KOPT-K1 (cell line): Measurements from ENCODE around the gene OSBPL1A.

Experiments used
- H3K27ac ChIP-seq: fragments of 200-600 bp; sonication (generic); 2 replicates; pipeline ENCODE4 v1.5.1; 2016; ENCODE audit warnings: antibody characterized with exemption, mild to moderate bottlenecking, low read depth, low read length; ENCODE audit not compliant: poor library complexity, severe bottlenecking
- H3K36me3 ChIP-seq: fragments of 200-600 bp; sonication (generic); 2 replicates; pipeline ENCODE4 v1.5.1; 2017; ENCODE audit warnings: antibody characterized with exemption, mild to moderate bottlenecking, low read length, moderate library complexity; ENCODE audit not compliant: insufficient read depth
- H3K9me3 ChIP-seq: fragments of 200-600 bp; sonication (generic); 2 replicates; pipeline ENCODE4 v1.5.1; 2017; ENCODE audit warnings: antibody characterized with exemption, low read length, mild to moderate bottlenecking; ENCODE audit not compliant: insufficient read depth, poor library complexity, severe bottlenecking

Gene OSBPL1A

GRCh38 chr18:24397694-24398368 lies at the start of gene OSBPL1A:
Gene OSBPL1A (minus strand): TSS chr18:24397824. CDS start chr18:24377533, 20,291 bp downstream.
- Histone ChIP-seq H3K36me3 (no peaks in the 10 kb centered on the region), H3K27ac (no peak within 1 kb of the TSS)

GRCh38 chr18:24446953-24447538 lies 49.4 kb upstream of the OSBPL1A start:
- no peaks in the 10 kb centered on the region for H3K9me3 ChIP-seq
- no peaks in the 10 kb centered on the region for H3K36me3 ChIP-seq
- no peak overlapping the region for H3K27ac ChIP-seq

More at GRCh38 chr18:24397694-24398368, at the start of gene OSBPL1A:
- peaks cover 5% of the 10 kb centered on the region for H3K9me3 ChIP-seq

GRCh38 chr18:24446453-24446852 lies 48.8 kb upstream of the OSBPL1A start:
- Histone ChIP-seq H3K27ac (no peak overlapping the region), H3K9me3 (no peaks in the 10 kb centered on the region), H3K36me3 (no peaks in the 10 kb centered on the region)

GRCh38 chr18:24443870-24444269 lies 46.2 kb upstream of the OSBPL1A start:
- no peaks in the 10 kb centered on the region for H3K9me3 ChIP-seq
- no peak overlapping the region for H3K27ac ChIP-seq
- H3K36me3 ChIP-seq, result no peaks in the 10 kb centered on the region

GRCh38 chr18:24436939-24437338 lies 39.3 kb upstream of the OSBPL1A start:
- H3K27ac ChIP-seq, result no peak overlapping the region
- H3K36me3 ChIP-seq, result no peaks in the 10 kb centered on the region

GRCh38 chr18:24432618-24433017 lies 35.0 kb upstream of the OSBPL1A start:
- no peak overlapping the region for H3K27ac ChIP-seq

More at GRCh38 chr18:24436939-24437338, 39.3 kb upstream of the OSBPL1A start:
- H3K9me3 ChIP-seq, result no peaks in the 10 kb centered on the region

GRCh38 chr18:24429188-24429587 lies 31.6 kb upstream of the OSBPL1A start:
- Histone ChIP-seq H3K27ac (no peak overlapping the region), H3K36me3 (no peaks in the 10 kb centered on the region), H3K9me3 (no peaks in the 10 kb centered on the region)

More at GRCh38 chr18:24432618-24433017, 35.0 kb upstream of the OSBPL1A start:
- H3K36me3 ChIP-seq, result no peaks in the 10 kb centered on the region
- no peaks in the 10 kb centered on the region for H3K9me3 ChIP-seq

GRCh38 chr18:24428709-24429108 lies 31.1 kb upstream of the OSBPL1A start:
- Histone ChIP-seq H3K27ac (no peak overlapping the region), H3K9me3 (no peaks in the 10 kb centered on the region), H3K36me3 (no peaks in the 10 kb centered on the region)

- Histone ChIP-seq H3K9me3 (no peaks in the 10 kb centered on the region), H3K36me3 (no peaks in the 10 kb centered on the region), H3K27ac (no peak overlapping the region)
Observed at GRCh38 chr18:24427484-24427883, 29.9 kb upstream of the OSBPL1A start.

- Histone ChIP-seq H3K27ac (no peak within 1 kb of the TSS), H3K36me3 (no peaks in the 10 kb centered on the region), H3K9me3 (no peaks in the 10 kb centered on the region)
Observed at GRCh38 chr18:24426398-24427294, 29.0 kb upstream of the OSBPL1A start, which contains the start of gene IMPACT. Gene IMPACT (plus strand): TSS chr18:24426670. CDS start chr18:24426757, 87 bp downstream.

- no peaks in the 10 kb centered on the region for H3K9me3 ChIP-seq
- no peaks in the 10 kb centered on the region for H3K36me3 ChIP-seq
- H3K27ac ChIP-seq, result no peak overlapping the region
Observed at GRCh38 chr18:24426073-24426397, 28.4 kb upstream of the OSBPL1A start.

- Histone ChIP-seq H3K27ac (no peak overlapping the region), H3K36me3 (no peaks in the 10 kb centered on the region), H3K9me3 (no peaks in the 10 kb centered on the region)
Observed at GRCh38 chr18:24421831-24422230, 24.2 kb upstream of the OSBPL1A start.

GRCh38 chr18:24420551-24420950 lies 22.9 kb upstream of the OSBPL1A start:
- Histone ChIP-seq H3K27ac (no peak overlapping the region), H3K36me3 (no peaks in the 10 kb centered on the region), H3K9me3 (no peaks in the 10 kb centered on the region)

GRCh38 chr18:24417480-24417879 lies 19.9 kb upstream of the OSBPL1A start:
- H3K36me3 ChIP-seq, result no peaks in the 10 kb centered on the region
- no peaks in the 10 kb centered on the region for H3K9me3 ChIP-seq
- no peak overlapping the region for H3K27ac ChIP-seq

GRCh38 chr18:24414349-24415003 lies 16.9 kb upstream of the OSBPL1A start:
- no peaks in the 10 kb centered on the region for H3K36me3 ChIP-seq
- H3K27ac ChIP-seq, result no peak overlapping the region

More at GRCh38 chr18:24414349-24415003, 16.9 kb upstream of the OSBPL1A start:
- H3K9me3 ChIP-seq, result no peaks in the 10 kb centered on the region
